ENCODE measurements around the gene GIGYF1. TPM values are rescaled to one million over a fixed set of nuclear protein-coding genes. Genes with fewer than 3 reads are reported as not detected.
A peak's percentile ranks its signal among the peaks of the same experiment; 100 is the strongest.

The GIGYF1 gene
- total and polyA plus RNA-seq, 2 of the 13 experiments (the other 11 are each of a cell fraction or from before 2014, with no cell fraction given): 7.6 to 16.1 TPM

GRCh38 chr7:100706672-100707311 lies 12.7 kb upstream of the GIGYF1 start (continued):
- no peak for TF ChIP-seq ZBTB2 (CRISPR knock-in tag; IDR thresholded peaks at IDR 0.05; ENCODE audit: low read depth)
- TF ChIP-seq ZNF629 (CRISPR knock-in tag; conservative IDR thresholded peaks at IDR 0.05): no peak
- no peak for TF ChIP-seq SRSF9 (IDR thresholded peaks at IDR 0.05; ENCODE audit: borderline replicate concordance, insufficient read depth, low read depth, low read length, poor library complexity, severe bottlenecking)
- TF ChIP-seq NCOA2 (CRISPR knock-in tag; IDR thresholded peaks at IDR 0.05): 0 out of 2 replicates have a peak, but pooled peaks have one; percentile 13
- TF ChIP-seq SSRP1 (CRISPR knock-in tag; IDR thresholded peaks at IDR 0.05): no peak
- no peak for TF ChIP-seq SETDB1 (CRISPR knock-in tag; IDR thresholded peaks at IDR 0.05; ENCODE audit: borderline replicate concordance)
- no peak for TF ChIP-seq TSC22D2 (CRISPR knock-in tag; IDR thresholded peaks at IDR 0.05; ENCODE audit: borderline replicate concordance)
- 0 out of 2 replicates have a peak, but pooled peaks have one; percentile 37 for TF ChIP-seq ZNF557 (CRISPR knock-in tag; IDR thresholded peaks at IDR 0.05)
- TF ChIP-seq ZNF263 (CRISPR knock-in tag; IDR thresholded peaks at IDR 0.05): peak; percentile 38; the same call in 1 of the 2 replicates
- TF ChIP-seq FOXO1 (CRISPR knock-in tag; IDR thresholded peaks at IDR 0.05): no peak
- no peak for TF ChIP-seq RBM39 (IDR thresholded peaks at IDR 0.05; ENCODE audit: low read depth, low read length, poor library complexity, severe bottlenecking)
- no peak for TF ChIP-seq ZFP36L1 (CRISPR knock-in tag; IDR thresholded peaks at IDR 0.05)
- no peak for TF ChIP-seq DNMT3B (CRISPR knock-in tag; conservative IDR thresholded peaks at IDR 0.05)
- no peak; the same call in 1 of the 2 replicates for TF ChIP-seq SP4 (CRISPR knock-in tag; IDR thresholded peaks at IDR 0.05)
- TF ChIP-seq TBP (CRISPR knock-in tag; IDR thresholded peaks at IDR 0.05): no peak
- TF ChIP-seq, protein P1, sequence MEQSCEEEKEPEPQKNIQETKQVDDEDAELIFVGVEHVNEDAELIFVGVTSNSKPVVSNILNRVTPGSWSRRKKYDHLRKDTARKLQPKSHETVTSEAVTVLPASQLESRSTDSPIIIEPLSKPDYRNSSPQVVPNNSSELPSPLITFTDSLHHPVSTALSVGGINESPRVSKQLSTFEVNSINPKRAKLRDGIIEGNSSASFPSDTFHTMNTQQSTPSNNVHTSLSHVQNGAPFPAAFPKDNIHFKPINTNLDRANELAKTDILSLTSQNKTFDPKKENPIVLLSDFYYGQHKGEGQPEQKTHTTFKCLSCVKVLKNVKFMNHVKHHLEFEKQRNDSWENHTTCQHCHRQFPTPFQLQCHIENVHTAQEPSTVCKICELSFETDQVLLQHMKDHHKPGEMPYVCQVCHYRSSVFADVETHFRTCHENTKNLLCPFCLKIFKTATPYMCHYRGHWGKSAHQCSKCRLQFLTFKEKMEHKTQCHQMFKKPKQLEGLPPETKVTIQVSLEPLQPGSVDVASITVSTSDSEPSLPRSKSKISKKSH (CRISPR knock-in tag; IDR thresholded peaks at IDR 0.05; ENCODE audit: borderline replicate concordance): peak; percentile 75
- TF ChIP-seq MTA3 (CRISPR knock-in tag; IDR thresholded peaks at IDR 0.05): no peak
- 0 out of 2 replicates have a peak, but pooled peaks have one; percentile 35 for TF ChIP-seq HOXD1 (CRISPR knock-in tag; IDR thresholded peaks at IDR 0.05)
- TF ChIP-seq ZBED4 (CRISPR knock-in tag; IDR thresholded peaks at IDR 0.05; ENCODE audit: borderline replicate concordance): peak; percentile 86; the same call in 1 of the 2 replicates
- TF ChIP-seq ISX (CRISPR knock-in tag; conservative IDR thresholded peaks at IDR 0.05): no peak
- no peak for TF ChIP-seq ZNF329 (CRISPR knock-in tag; IDR thresholded peaks at IDR 0.05; ENCODE audit: low read depth)
- TF ChIP-seq SOX13 (IDR thresholded peaks at IDR 0.05): no peak
- no peak for TF ChIP-seq SOX13 (CRISPR knock-in tag; conservative IDR thresholded peaks at IDR 0.05 in 1 of 2, IDR thresholded peaks at IDR 0.05 in 1 of 2)

Data from HepG2 (cell line).